Raji (cell line): Measurements from ENCODE around the gene LRSAM1.

Experiments used
- POLR2A ChIP-seq: IDR thresholded peaks from 2 replicates; pipeline ENCODE4 v1.6.1; 2011; ENCODE audit warnings: low read depth, low read length, control low read depth; ENCODE audit not compliant: insufficient read depth

Gene LRSAM1

DNA sequence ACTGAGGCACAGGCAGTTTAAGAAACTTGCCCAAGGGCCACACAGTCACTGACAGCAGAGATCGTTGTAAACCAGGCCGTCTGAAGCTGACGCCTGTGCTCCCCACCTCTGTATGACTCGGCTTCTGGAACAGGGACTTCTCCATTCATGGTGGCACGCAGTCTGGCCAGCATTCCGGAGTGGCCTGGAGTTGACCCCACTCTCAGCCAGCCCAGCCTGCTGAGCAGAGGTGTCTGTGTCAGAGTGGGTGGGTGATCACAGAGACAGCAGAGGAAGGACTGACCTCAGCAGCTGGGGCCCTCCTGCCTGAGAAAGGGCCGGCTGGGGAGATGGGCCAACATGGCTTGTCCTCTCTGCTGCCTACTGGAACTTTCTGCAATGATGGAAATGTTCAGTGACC, 12.6 kb downstream of the LRSAM1 start:
- TF ChIP-seq POLR2A, result no peak

DNA sequence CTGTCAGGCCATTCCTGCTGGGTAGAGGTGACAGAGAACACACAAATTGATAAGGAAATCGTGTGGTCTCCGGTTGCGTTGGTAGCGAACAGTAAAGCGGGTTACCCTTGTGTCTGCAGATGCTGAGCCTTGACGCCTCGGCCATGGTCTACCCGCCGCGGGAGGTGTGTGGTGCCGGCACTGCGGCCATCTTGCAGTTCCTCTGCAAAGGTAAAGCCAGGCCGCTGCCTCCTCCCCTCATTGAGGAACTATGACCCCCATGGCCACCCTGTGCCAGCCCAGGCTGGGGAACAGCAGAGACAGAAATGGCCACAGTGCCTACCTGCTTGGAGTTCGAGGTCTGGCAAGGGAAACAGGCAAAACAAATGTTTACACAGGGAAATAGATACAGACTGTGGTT, 16.3 kb downstream of the LRSAM1 start:
- no peak for TF ChIP-seq POLR2A

DNA sequence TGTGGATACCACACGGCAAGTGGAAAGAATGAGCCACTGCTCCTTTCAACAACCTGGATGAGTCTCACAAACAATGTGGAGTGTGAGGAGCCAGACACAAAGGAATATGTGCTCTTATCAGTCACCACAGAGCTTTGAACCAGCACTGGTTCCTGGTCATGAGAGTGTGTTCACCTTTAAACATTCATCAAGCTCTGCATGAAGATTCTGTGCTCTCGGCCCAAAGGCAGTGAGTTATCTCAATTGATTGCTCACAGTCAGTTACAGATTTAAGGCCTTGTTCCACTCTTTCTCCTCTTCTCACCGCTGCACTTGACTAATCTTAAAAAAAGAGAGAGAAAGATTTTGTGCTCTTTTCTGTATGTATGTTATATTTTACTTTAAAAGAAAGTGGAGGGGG, 19.4 kb downstream of the LRSAM1 start:
- TF ChIP-seq POLR2A, result no peak

DNA sequence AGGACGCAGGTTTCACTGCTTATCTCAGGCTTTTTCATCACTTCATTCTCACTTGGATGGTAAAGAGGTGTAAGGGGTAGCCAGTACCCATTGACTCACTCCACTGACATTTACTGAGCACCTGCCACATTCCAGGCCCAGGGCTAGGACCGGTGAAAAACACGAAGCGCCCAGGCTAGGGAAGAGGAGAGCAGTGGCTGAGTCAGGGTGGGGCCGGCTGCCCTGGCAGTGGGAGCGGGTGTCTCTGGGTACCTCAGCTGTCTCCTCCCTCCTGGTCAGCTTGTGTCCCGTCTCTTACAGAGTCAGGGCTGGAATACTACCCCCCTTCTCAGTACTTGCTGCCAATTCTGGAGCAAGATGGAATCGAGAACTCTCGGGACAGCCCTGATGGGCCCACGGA, 22.2 kb downstream of the LRSAM1 start:
- TF ChIP-seq POLR2A, result no peak

DNA sequence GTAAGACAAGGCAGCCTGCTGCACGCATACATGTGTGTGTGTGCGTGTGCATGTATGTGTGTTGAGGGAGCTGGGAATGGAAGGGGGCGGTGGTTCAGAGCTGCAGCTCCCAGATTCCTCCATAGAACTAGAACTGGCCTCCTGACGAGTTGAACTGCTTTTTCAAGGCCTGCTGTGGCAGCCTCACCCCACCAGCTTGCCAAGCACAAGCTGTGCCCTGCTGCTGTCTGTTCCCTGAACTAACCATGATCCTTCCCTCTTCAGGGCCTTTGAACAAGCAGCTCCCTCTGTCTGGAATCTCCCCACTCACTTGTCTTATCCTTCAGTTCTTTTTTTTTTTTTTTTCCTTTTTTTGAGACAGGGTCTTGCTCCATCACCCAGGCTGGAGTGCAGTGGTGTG, 22.6 kb downstream of the LRSAM1 start:
- TF ChIP-seq POLR2A, result no peak

DNA sequence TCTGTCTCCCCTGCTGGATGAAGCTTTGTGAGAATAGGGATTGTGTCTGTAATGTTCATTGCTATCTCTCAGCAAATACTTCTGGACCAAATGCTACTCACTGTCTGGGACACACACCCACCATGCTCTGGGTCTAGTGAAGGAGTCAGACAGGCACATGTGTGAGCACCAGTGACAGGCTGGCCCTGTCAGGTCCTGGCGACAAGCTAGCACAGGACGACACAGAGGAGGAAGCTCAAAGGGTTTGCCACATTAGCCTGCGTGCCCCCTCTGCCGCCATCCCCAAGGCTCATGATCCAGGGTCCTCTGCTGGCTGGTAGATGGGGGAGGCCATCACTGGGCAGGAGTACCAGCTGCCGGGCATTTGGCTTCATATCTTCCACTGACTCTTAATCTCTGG, 23.3 kb downstream of the LRSAM1 start:
- TF ChIP-seq POLR2A, result no peak

DNA sequence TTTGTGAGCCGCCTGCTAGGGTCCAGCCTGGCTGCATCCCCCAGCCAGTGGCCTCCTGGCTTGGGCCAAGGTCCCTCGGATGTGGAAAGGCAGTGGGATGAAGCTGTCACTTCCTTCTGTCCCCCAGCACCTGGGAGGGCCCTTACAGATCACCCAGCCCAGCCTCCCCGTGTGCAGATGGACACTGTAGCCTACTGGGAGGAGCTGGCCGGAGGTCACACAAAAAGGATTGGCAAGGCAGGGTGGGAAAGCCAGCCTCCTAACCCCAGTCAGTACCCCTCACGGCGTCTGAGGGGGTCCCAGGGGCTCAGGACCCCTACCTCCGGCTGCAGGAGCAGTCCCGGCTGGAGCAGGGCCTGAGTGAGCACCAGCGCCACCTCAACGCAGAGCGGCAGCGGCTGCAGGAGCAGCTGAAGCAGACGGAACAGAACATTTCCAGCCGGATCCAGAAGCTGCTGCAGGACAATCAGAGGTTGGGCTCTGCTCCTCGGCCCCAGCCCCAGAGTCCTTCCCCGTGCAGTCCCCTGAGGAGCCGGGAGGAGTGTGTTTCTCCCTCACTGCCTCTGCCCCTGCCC, 28.3 kb downstream of the LRSAM1 start:
- TF ChIP-seq POLR2A, result no peak

DNA sequence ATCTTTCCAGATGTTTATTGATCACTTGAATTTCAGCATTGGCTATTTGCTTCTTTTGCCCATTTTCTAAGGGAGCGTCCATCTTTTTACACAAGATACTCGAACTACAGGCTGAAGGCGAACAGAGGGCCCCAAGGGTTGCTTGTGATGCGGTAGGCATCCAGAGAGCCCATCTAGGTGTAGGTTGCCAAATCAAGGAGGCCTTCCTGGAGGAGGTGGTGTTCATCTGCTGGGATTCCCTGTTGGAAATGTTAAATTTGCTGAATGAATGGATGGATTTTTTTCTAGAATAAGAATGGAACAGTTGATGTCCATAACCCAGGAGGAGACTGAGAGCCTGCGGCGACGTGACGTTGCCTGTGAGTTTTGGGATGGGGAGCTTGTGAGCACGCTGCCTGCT, 31.4 kb downstream of the LRSAM1 start:
- TF ChIP-seq POLR2A, result no peak

DNA sequence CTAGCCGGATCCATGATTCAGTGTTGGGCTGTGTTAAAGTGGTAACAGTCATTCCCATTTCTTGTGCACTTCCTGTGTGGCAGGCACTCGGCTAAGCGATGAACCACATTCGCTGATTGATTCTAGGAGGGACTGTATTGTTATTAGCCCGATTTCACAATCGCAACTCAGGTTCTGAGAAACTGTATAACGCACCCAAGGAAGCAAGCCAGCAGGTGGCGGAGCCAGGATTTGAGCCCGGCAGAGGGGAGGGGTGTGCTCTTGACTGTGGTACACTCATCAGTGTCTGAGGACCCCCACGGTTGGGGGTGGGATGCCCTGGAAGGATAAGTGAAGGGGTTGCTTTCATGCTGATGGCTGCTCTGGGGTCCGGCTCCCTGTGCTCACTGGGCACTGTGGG, 34.7 kb downstream of the LRSAM1 start:
- no peak for TF ChIP-seq POLR2A

DNA sequence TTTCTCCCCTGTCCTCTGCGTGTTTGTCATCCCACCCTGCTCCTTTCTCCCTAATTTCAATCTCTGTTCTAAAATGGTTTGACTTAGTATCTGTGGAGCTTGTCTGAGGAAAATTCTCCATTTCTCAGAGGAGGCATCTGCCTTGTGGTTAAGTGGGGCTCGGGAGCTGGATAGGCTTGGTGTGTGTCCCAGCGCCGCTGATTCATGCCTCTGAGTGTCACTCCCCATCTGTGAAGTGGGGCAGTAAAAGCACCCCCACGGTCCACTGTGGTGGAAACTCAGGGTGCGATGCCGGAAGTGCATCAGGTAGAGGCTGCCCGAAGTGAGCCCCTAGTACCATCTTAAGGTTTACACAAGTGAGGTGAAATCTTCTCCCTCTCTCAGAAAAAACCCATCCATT, 37.6 kb downstream of the LRSAM1 start:
- TF ChIP-seq POLR2A, result no peak

DNA sequence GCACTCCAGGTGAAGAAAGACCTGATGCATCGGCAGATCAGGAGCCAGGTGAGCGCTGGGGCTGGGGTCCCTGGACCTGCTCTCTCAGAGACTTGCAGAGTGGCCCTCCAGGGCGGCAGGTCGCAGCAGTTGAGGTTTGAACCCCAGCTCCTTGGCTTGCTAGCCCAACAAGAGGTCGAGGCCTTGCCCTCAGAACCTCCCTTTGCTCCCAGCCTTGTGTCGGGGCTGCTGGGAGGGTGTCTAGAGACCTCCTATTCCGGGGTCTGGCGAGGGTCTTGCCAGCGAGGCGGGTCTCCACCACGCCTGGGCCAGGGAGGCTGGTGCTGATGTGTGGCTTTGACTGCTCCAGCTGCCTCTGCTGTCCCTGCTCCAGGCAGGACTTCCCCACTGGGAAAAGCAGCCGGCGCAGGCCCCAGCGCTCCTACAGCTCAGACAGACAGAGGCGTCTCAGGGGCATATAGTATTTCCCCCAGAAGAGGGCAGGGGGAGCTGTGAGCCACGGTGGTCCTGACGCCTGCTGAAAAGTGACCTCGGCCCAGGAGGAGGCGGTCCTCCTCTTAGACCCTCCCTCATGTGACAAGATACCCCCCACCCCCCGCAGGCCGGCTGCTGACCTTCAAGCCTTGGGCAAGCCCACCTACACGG, 38.3 kb downstream of the LRSAM1 start:
- TF ChIP-seq POLR2A, result no peak

DNA sequence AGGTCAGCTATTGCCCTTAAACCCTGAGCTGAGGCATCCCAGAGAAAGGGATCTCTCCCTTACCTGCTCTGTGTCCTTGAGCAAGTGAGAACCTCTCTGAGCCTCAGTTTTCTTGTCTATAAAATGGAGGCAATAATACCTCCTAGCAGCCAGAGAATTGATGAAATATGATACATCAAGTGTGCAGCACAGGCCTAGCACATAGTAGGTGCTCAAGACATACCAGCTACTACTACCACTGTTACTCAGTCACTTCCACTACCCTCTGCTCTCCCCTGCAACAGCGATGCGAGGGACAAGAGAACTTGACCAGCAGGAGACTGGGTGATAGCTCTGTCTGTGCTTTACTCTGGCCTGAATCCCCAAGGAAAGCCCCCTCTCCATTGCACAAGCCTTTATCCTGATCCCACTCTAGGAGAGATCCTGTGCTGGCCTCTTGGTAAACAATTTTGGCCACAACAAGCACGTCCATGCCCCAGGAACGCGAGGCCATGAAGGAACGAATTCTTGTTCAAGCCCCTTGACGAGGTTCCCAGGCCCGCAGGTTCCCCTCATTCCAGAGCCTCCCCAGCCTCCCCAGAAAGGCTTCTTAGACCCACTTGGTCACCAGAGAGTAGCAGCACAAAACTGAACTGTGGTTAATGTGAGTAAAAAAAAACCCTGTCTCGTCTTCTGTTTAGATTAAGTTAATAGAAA, 39.4 kb downstream of the LRSAM1 start:
- TF ChIP-seq POLR2A, result no peak

DNA sequence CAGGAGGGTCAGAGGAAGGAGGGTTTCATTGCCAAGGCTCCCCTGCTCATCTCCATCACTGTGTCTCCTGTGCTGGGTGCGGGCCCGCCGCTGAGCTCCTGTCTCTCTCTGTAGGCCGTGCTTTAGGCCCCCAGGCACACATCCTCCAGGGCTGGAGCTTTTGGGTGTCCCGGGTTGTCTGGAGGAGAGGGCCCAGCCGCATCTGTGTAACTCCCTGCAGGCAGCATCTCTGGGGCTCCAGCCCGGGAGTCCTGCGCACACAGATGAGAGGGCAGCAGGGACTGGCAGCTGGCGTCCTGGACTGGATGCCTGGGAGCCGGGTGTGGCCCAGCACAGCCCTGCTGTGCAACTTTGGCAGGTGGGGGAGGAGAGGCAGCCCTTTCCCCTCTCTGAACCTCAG, 40.2 kb downstream of the LRSAM1 start:
- no peak for TF ChIP-seq POLR2A

DNA sequence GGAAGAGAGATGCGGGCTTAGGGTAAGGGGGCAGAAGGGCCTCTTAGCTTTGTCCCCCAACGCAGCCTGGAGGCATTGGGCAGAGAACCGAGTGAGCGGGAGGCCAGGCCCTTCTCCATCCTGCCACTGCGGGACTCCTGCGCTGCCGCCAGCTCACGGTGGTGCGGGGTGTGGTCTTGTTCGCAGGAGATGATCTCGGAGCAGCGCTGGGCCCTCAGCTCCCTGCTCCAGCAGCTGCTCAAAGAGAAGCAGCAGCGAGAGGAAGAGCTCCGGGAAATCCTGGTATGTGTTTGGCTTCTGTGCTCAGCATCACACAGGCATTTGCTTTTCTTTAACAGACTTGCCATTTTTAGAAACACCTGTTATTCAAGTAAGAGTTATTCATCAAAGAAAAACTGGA, 41.3 kb downstream of the LRSAM1 start:
- no peak for TF ChIP-seq POLR2A

DNA sequence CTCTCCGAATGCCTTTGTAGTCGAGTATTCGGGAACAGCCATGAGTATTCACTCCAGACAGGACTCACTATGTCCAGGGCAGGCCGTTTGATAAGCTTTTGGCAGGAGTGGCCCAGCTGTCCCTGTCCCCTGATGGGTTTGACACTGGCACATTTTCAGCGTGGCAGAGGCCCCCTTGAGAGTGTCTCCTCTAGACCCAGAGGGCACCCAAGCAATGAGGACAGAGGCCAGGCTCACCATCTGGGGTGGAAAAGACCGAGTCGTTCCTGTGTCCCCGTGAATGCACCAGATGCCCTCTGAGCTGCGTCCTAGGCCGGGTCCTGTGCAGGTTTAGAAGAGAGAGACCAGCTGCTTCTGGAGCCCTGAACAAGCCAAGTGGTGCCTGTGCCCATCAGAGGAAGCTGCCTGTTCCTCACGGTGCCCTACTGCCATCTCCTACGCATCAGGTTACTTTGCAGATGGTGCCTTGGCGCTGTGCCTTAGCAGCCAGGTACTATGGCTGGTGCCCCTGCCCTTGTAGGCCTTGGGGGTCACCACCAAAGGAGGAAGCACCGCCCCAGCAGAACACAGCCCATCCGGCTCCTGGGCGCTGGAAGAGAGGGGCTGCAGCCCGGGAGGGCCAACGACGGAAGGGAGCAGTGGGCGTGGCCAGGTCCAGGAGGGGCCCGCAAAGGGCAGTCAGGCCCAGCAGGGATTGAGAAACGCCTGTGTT, 42.4 kb downstream of the LRSAM1 start:
- no peak for TF ChIP-seq POLR2A

DNA sequence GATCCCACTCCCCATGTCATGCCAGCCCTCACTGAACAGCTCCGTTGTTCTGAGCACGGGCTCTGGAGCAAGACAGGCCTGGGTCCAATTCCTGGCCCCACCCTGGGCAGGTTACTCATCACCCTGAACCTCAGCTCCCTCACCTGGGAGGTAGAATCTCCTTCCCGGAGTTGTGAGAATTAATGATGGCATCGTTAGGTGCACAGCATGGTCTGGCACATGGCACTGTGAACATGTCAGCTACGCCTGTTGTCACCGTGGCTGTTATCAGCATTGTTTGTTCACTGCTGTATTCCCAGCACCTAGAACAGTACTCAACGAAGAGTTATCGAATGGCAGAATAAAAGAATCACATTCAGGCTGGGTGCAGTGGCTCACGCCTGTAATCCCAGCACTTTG, 43.0 kb downstream of the LRSAM1 start:
- no peak for TF ChIP-seq POLR2A
